Osteoblast (primary cell): Measurements from ENCODE around the gene GNL1. TPM values are rescaled to one million over a fixed set of nuclear protein-coding genes. Genes with fewer than 3 reads are reported as not detected.
"Not testable (repeated sequence)": the region's sequence is repeated elsewhere in the genome, so short reads cannot be mapped to it uniquely, and the experiment has no call there.

Source experiments
- DNase-seq: peaks from one replicate; pipeline ENCODE4 v3.0.0; 2011; ENCODE audit warnings: low spot score, mixed read lengths; ENCODE audit not compliant: insufficient read length; ENCODE audit errors: missing footprints
- H2AFZ ChIP-seq: 2 replicates; pipeline ENCODE4 v1.6.0; 2011; ENCODE audit warnings: mild to moderate bottlenecking, low read length
- H3K27ac ChIP-seq: 2 replicates; pipeline ENCODE4 v1.5.1; 2011; ENCODE audit warnings: mild to moderate bottlenecking, low read depth, low read length, moderate library complexity
- H3K27me3 ChIP-seq: 2 replicates; pipeline ENCODE4 v1.6.0; 2012; ENCODE audit warnings: mild to moderate bottlenecking, control low read depth, inconsistent platforms, low read length, moderate library complexity; ENCODE audit not compliant: insufficient read depth
- H3K36me3 ChIP-seq: 2 replicates; pipeline ENCODE4 v1.5.1; 2011; ENCODE audit warnings: mild to moderate bottlenecking, low read length, control low read depth, moderate library complexity; ENCODE audit not compliant: insufficient read depth
- H3K4me1 ChIP-seq: 2 replicates; pipeline ENCODE4 v1.5.1; 2011; ENCODE audit warnings: mild to moderate bottlenecking, low read length, control low read depth, moderate library complexity; ENCODE audit not compliant: insufficient read depth
- H3K4me2 ChIP-seq: 2 replicates; pipeline ENCODE4 v1.6.0; 2011; ENCODE audit warnings: mild to moderate bottlenecking, low read length; ENCODE audit not compliant: insufficient read depth
- H3K4me3 ChIP-seq: fragments of 200-600 bp; sonication (generic); 3 replicates; pipeline ENCODE4 v1.5.1; 2012; ENCODE audit warnings: mild to moderate bottlenecking, low read length, inconsistent platforms; ENCODE audit not compliant: insufficient read depth
- H3K79me2 ChIP-seq: 2 replicates; pipeline ENCODE4 v1.6.0; 2012; ENCODE audit warnings: mild to moderate bottlenecking, low read length, control low read depth, inconsistent platforms; ENCODE audit not compliant: insufficient read depth
- H3K9me3 ChIP-seq: 2 replicates; pipeline ENCODE4 v1.5.1; 2011; ENCODE audit warnings: low read depth, low read length, control low read depth
- H4K20me1 ChIP-seq: 2 replicates; pipeline ENCODE4 v1.6.0; 2012; ENCODE audit warnings: mild to moderate bottlenecking, low read length, control low read depth; ENCODE audit not compliant: insufficient read depth
- CTCF ChIP-seq: IDR thresholded peaks from 2 replicates; pipeline ENCODE4 v1.5.1; 2011; ENCODE audit warnings: mild to moderate bottlenecking, low read depth, low read length, moderate library complexity; ENCODE audit errors: extremely low read depth
- total RNA-seq: library from RNA; depleted of rRNA; stranded (reverse); fragments of >200 nt; gene quantifications from 2 replicates; pipeline ENCODE4 v1.2.3, GENCODE V29; 2012

Gene GNL1
- total RNA-seq, 1 donor: 56.5 TPM

GRCh38 chr6:30597315-30598144 is 41.2 kb upstream of the GNL1 start:
- H3K79me2 ChIP-seq: not testable (repeated sequence)
- DNase-seq: peak; percentile 90

GRCh38 chr6:30592287-30592686 is 36.0 kb upstream of the GNL1 start:
- Histone ChIP-seq H4K20me1 (peaks cover 13% of the 10 kb centered on the region), H3K79me2 (peaks cover 16% of the 10 kb centered on the region), H3K4me2 (no peak overlapping the region), H3K27ac (no peak overlapping the region), H3K27me3 (no peaks in the 10 kb centered on the region), H3K4me3 (no peak overlapping the region), H3K9me3 (no peaks in the 10 kb centered on the region), H2AFZ (no peak overlapping the region), H3K36me3 (peaks cover 66% of the 10 kb centered on the region), H3K4me1 (peaks cover 13% of the 10 kb centered on the region)
- TF ChIP-seq CTCF: no peak
- DNase-seq: no peak

More at GRCh38 chr6:30597315-30598144, 41.2 kb upstream of the GNL1 start:
- H3K36me3 ChIP-seq: peaks cover 45% of the 10 kb centered on the region
- not testable (repeated sequence) for H3K4me3 ChIP-seq, H3K27ac ChIP-seq, H2AFZ ChIP-seq, H3K4me2 ChIP-seq, H3K27me3 ChIP-seq, H3K4me1 ChIP-seq, H3K9me3 ChIP-seq, H4K20me1 ChIP-seq
- peak; percentile 80 for TF ChIP-seq CTCF

- no peak for TF ChIP-seq CTCF
- Histone ChIP-seq H3K36me3 (peaks cover 78% of the 10 kb centered on the region), H3K4me3 (no peak overlapping the region), H3K4me1 (peaks cover 13% of the 10 kb centered on the region), H3K27me3 (no peaks in the 10 kb centered on the region), H2AFZ (no peak overlapping the region), H4K20me1 (peaks cover 13% of the 10 kb centered on the region), H3K27ac (peak overlapping the region; percentile 65), H3K79me2 (peaks cover 16% of the 10 kb centered on the region), H3K9me3 (no peaks in the 10 kb centered on the region), H3K4me2 (no peak overlapping the region)
- DNase-seq: no peak
Observed at GRCh38 chr6:30591008-30591407, 34.7 kb upstream of the GNL1 start.

GRCh38 chr6:30590509-30590908 is 34.2 kb upstream of the GNL1 start:
- H3K36me3 ChIP-seq: peaks cover 83% of the 10 kb centered on the region
- H3K79me2 ChIP-seq: peaks cover 16% of the 10 kb centered on the region
- DNase-seq: no peak
- no peak overlapping the region for H3K4me2 ChIP-seq
- H2AFZ ChIP-seq: no peak overlapping the region
- peaks cover 13% of the 10 kb centered on the region for H4K20me1 ChIP-seq
- peak overlapping the region; percentile 65 for H3K27ac ChIP-seq
- TF ChIP-seq CTCF: no peak
- H3K4me1 ChIP-seq: peaks cover 13% of the 10 kb centered on the region
- no peaks in the 10 kb centered on the region for H3K9me3 ChIP-seq
- H3K4me3 ChIP-seq: no peak overlapping the region
- no peaks in the 10 kb centered on the region for H3K27me3 ChIP-seq
